SK-N-SH (cell line): ENCODE measurements around the gene TLL2. TPM values are rescaled to one million over a fixed set of nuclear protein-coding genes. Genes with fewer than 3 reads are reported as not detected.

ENCODE experiments used
- CTCF ChIA-PET: fragments of 300-600, 350-600 bp; formaldehyde crosslinking; extraction: SDS; loops from one replicate; lab custom pipeline; 2021; lab: Yijun Ruan, JAX
- POLR2A ChIA-PET: fragments of 350-600 bp; sonication (Branson Sonifier 250); formaldehyde crosslinking; extraction: SDS; loops from one replicate; lab custom pipeline; 2020; ENCODE audit warnings: antibody characterized with exemption, inconsistent platforms; lab: Yijun Ruan, JAX
- DNase-seq: peaks from one replicate; pipeline ENCODE4 v3.0.0; 2012
- H2AFZ ChIP-seq: fragments of 200-600 bp; sonication (generic); 2 replicates; pipeline ENCODE4 v1.8.1; 2016; ENCODE audit warnings: antibody characterized with exemption, mild to moderate bottlenecking, low read depth
- H3F3A ChIP-seq: fragments of 200-600 bp; sonication (generic); replicated peaks from 2 replicates; pipeline ENCODE3; 2016; ENCODE audit warnings: antibody characterized with exemption, mild to moderate bottlenecking; ENCODE audit not compliant: insufficient read depth
- H3K27ac ChIP-seq, 2 experiments: fragments of 200-500 bp in 1 of 2; fragments of 200-600 bp in 1 of 2; sonication (Bioruptor generic) in 1 of 2; sonication (generic), shearing (Covaris generic) in 1 of 2; 2 replicates each; pipeline versions ENCODE4 v1.5.1 to v1.6.1; 2014 to 2016; ENCODE audit warnings: low read depth in 2 of 2, inconsistent platforms in 1 of 2, low read length in 1 of 2, mild to moderate bottlenecking in 1 of 2, mixed read lengths in 1 of 2
- H3K27me3 ChIP-seq: fragments of 200-600 bp; sonication (generic), shearing (Covaris generic); 2 replicates; pipeline ENCODE4 v1.6.1; 2016; ENCODE audit warnings: mixed run types; ENCODE audit not compliant: insufficient read depth
- H3K36me3 ChIP-seq, 2 experiments: fragments of 200-500 bp in 1 of 2; fragments of 200-600 bp in 1 of 2; sonication (Bioruptor generic) in 1 of 2; sonication (generic) in 1 of 2; replicated peaks in 1 of 2; 2 replicates each; pipeline versions ENCODE3 to v1.5.1; 2014 to 2016; ENCODE audit warnings: low read length in 1 of 2, mild to moderate bottlenecking in 1 of 2; ENCODE audit not compliant: insufficient read depth in 2 of 2, control insufficient read depth in 1 of 2
- H3K4me1 ChIP-seq, 2 experiments: fragments of 200-500 bp in 1 of 2; fragments of 200-600 bp in 1 of 2; sonication (Bioruptor generic) in 1 of 2; sonication (generic), shearing (Covaris generic) in 1 of 2; 2 replicates each; pipeline versions ENCODE4 v1.5.1 to v1.6.1; 2014 to 2016; ENCODE audit warnings: low read depth in 1 of 2, low read length in 1 of 2, mixed run types in 1 of 2; ENCODE audit not compliant: insufficient read depth in 2 of 2, control insufficient read depth in 1 of 2
- H3K4me2 ChIP-seq: fragments of 200-600 bp; sonication (generic), shearing (Covaris generic); 2 replicates; pipeline ENCODE4 v1.6.1; 2017; ENCODE audit warnings: mixed run types
- H3K4me3 ChIP-seq, 2 experiments: fragments of 200-500 bp in 1 of 2; fragments of 200-600 bp in 1 of 2; sonication (Bioruptor generic) in 1 of 2; sonication (generic), shearing (Covaris generic) in 1 of 2; 2 replicates each; pipeline versions ENCODE4 v1.5.1 to v1.8.1; 2014 to 2016; ENCODE audit warnings: low read depth in 2 of 2, inconsistent platforms in 1 of 2, low read length in 1 of 2, mild to moderate bottlenecking in 1 of 2, mixed read lengths in 1 of 2, moderate library complexity in 1 of 2
- H3K79me2 ChIP-seq: fragments of 200-600 bp; sonication (generic); 2 replicates; pipeline ENCODE4 v1.8.1; 2017; ENCODE audit warnings: mild to moderate bottlenecking; ENCODE audit not compliant: insufficient read depth
- H3K9ac ChIP-seq: fragments of 200-600 bp; sonication (generic); 2 replicates; pipeline ENCODE4 v1.6.1; 2017; ENCODE audit warnings: mixed run types
- H3K9me2 ChIP-seq: fragments of 200-600 bp; sonication (generic); 2 replicates; pipeline ENCODE4 v1.6.1; 2017; ENCODE audit warnings: mixed run types
- H3K9me3 ChIP-seq: fragments of 200-600 bp; sonication (generic); 2 replicates; pipeline ENCODE4 v1.6.1; 2017; ENCODE audit warnings: mixed run types, mild to moderate bottlenecking, moderate library complexity
- H4K20me1 ChIP-seq: fragments of 200-600 bp; sonication (generic); 2 replicates; pipeline ENCODE4 v1.6.1; 2017; ENCODE audit warnings: mild to moderate bottlenecking, mixed run types; ENCODE audit not compliant: insufficient read depth
- ELF1 ChIP-seq: IDR thresholded peaks from 2 replicates; pipeline ENCODE4 v1.4.0; 2012
- EP300 ChIP-seq, 2 experiments: IDR thresholded peaks; 2 replicates each; pipeline versions ENCODE4 v1.4.0 to v1.6.1; 2012; ENCODE audit warnings: borderline replicate concordance in 1 of 2, low read depth in 1 of 2, low read length in 1 of 2
- FOXM1 ChIP-seq: IDR thresholded peaks from 2 replicates; pipeline ENCODE4 v1.4.0; 2012; ENCODE audit warnings: low read depth, mild to moderate bottlenecking
- GATA2 ChIP-seq: sonication (generic); formaldehyde crosslinking; IDR thresholded peaks from 2 replicates; pipeline ENCODE4 v1.5.0; 2020; ENCODE audit warnings: mild to moderate bottlenecking, missing genetic modification reagents
- JUND ChIP-seq: IDR thresholded peaks from 2 replicates; pipeline ENCODE4 v1.4.0; 2012
- MEF2A ChIP-seq: IDR thresholded peaks from 2 replicates; pipeline ENCODE4 v1.4.0; 2012; ENCODE audit warnings: low read depth, borderline replicate concordance
- NRF1 ChIP-seq: IDR thresholded peaks from 2 replicates; pipeline ENCODE4 v1.6.1; 2012; ENCODE audit warnings: low read depth, mild to moderate bottlenecking, low read length
- RCOR1 ChIP-seq: fragments of 150-350 bp; IDR thresholded peaks from 2 replicates; pipeline ENCODE4 v1.6.1; 2017; ENCODE audit warnings: antibody characterized with exemption, low read length
- REST ChIP-seq: IDR thresholded peaks from 2 replicates; pipeline ENCODE4 v1.6.1; 2012; ENCODE audit warnings: mild to moderate bottlenecking, low read depth, low read length, moderate library complexity
- SIN3A ChIP-seq: IDR thresholded peaks from 2 replicates; pipeline ENCODE4 v1.6.1; 2012; ENCODE audit warnings: low read depth, mild to moderate bottlenecking, low read length, moderate library complexity, borderline replicate concordance
- TAF1 ChIP-seq: IDR thresholded peaks from 2 replicates; pipeline ENCODE4 v1.6.1; 2012; ENCODE audit warnings: low read depth, mild to moderate bottlenecking, low read length, moderate library complexity, borderline replicate concordance
- TEAD4 ChIP-seq: IDR thresholded peaks from 2 replicates; pipeline ENCODE4 v1.4.0; 2012; ENCODE audit warnings: mild to moderate bottlenecking, borderline replicate concordance; ENCODE audit not compliant: insufficient read depth
- USF1 ChIP-seq: IDR thresholded peaks from 2 replicates; pipeline ENCODE4 v1.4.0; 2012; ENCODE audit warnings: low read depth, borderline replicate concordance
- ZBTB33 ChIP-seq: IDR thresholded peaks from 2 replicates; pipeline ENCODE4 v1.4.0; 2012; ENCODE audit warnings: low read depth, borderline replicate concordance
- WGBS: methylation state at CpG from one replicate; pipeline ENCODE4 v1.1.6; 2017; ENCODE audit warnings: low lambda C conversion rate; 5-methylcytosine and 5-hydroxymethylcytosine counted together
- polyA plus RNA-seq, 3 experiments: library from polyadenylated mRNA; depleted of rRNA; stranded (reverse); fragments of >200 nt; gene quantifications; 2 replicates each; pipeline ENCODE4 v1.2.3, GENCODE V29; 2012

TLL2 gene
- polyA plus RNA-seq, 1 of the 3 experiments (the other 2 are of a cell fraction) = 0.36 TPM

DNA sequence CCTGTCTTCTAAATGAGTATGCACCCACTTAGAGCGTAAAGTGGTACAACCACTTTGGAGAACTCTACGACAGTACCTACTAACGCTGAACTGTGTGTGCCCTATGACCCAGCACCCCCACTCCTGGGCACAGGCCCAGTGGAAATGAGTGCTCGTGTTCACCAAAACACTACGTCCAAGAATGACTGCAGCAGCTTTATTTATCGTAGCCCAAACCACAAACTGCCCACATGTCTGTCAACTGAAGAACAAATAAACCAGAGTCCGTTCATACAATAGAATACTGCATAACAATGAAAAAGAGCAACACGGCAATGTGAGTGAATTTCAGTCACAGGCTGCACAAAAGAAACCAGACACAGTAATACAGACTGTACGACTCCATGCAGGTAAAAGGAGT lies 35.4 kb downstream of the TLL2 start:
- H3F3A ChIP-seq = no peaks in the 10 kb centered on the region
- TF ChIP-seq GATA2 = no peak
- no peak for TF ChIP-seq SIN3A
- no peak for TF ChIP-seq JUND
- TF ChIP-seq USF1 = no peak
- no peak for TF ChIP-seq ELF1
- no peak for TF ChIP-seq REST
- no peak for TF ChIP-seq FOXM1
- TF ChIP-seq NRF1 = no peak
- TF ChIP-seq ZBTB33 = no peak
- no peak for TF ChIP-seq RCOR1
- TF ChIP-seq TAF1 = no peak
- TF ChIP-seq MEF2A = no peak
- TF ChIP-seq EP300 (IDR thresholded peaks at IDR 0.05; ENCODE audit: borderline replicate concordance in 1 of 2, low read depth in 1 of 2, low read length in 1 of 2) = no peak
- no peak for TF ChIP-seq TEAD4
- TF ChIP-seq, all 33 proteins: peak for 0
- ChIA-PET POLR2A (no interaction called here), CTCF (interaction anchor here (0.7 to 1.2 kb wide), 4 partner anchors 32 to 103 kb away, joined by 3 to 5 read pairs (median 4); partner anchors contain the start of gene TLL2)
- 52% methylated on average over 7 of the region's 9 CpGs for WGBS
- no peak for DNase-seq
- no peak overlapping the region for H3K9ac ChIP-seq
- no peaks in the 10 kb centered on the region for H3K4me1 ChIP-seq
- H3K27ac ChIP-seq = no peak overlapping the region
- H3K27me3 ChIP-seq = no peaks in the 10 kb centered on the region
- H4K20me1 ChIP-seq = no peaks in the 10 kb centered on the region
- no peaks in the 10 kb centered on the region for H3K9me2 ChIP-seq
- no peak overlapping the region for H3K4me2 ChIP-seq
- H3K36me3 ChIP-seq = no peaks in the 10 kb centered on the region
- no peaks in the 10 kb centered on the region for H3K9me3 ChIP-seq
- no peak overlapping the region for H2AFZ ChIP-seq
- no peak overlapping the region for H3K4me3 ChIP-seq
- H3K79me2 ChIP-seq = no peaks in the 10 kb centered on the region
